OCI-LY3 (cell line): Measurements from ENCODE around the gene SLC25A44.

ENCODE experiments used
- H2AFZ ChIP-seq: fragments of 200-600, 300-600 bp; shearing (Covaris generic); 2 replicates; pipeline ENCODE4 v1.6.0; 2014; ENCODE audit warnings: antibody characterized with exemption, low read depth, low read length
- H3K27ac ChIP-seq: fragments of 200-600, 300-600 bp; sonication (generic); 2 replicates; pipeline ENCODE4 v1.5.1; 2014; ENCODE audit warnings: mild to moderate bottlenecking, low read length, moderate library complexity, mixed read lengths
- H3K27me3 ChIP-seq: fragments of 200-600, 300-600 bp; sonication (generic); 2 replicates; pipeline ENCODE4 v1.6.1; 2014; ENCODE audit warnings: low read depth, low read length, mixed read lengths
- H3K36me3 ChIP-seq: fragments of 200-600, 300-600 bp; sonication (generic); replicated peaks from 2 replicates; pipeline ENCODE3; 2014; ENCODE audit warnings: low read depth, low read length, mixed read lengths
- H3K4me1 ChIP-seq: fragments of 300-600, 200-600 bp; sonication (generic); 2 replicates; pipeline ENCODE4 v1.6.1; 2014; ENCODE audit warnings: low read length, mixed read lengths
- H3K4me2 ChIP-seq: fragments of 200-600, 300-600 bp; sonication (generic); 2 replicates; pipeline ENCODE4 v1.6.1; 2014; ENCODE audit warnings: low read length, mixed read lengths
- H3K4me3 ChIP-seq: fragments of 300-600, 200-600 bp; sonication (generic); 2 replicates; pipeline ENCODE4 v1.5.1; 2014; ENCODE audit warnings: antibody characterized with exemption, mild to moderate bottlenecking, low read length, moderate library complexity
- H3K79me2 ChIP-seq: fragments of 300-600, 200-600 bp; shearing (Covaris generic); 2 replicates; pipeline ENCODE4 v1.6.1; 2014; ENCODE audit warnings: mild to moderate bottlenecking, low read length, mixed read lengths
- H3K9ac ChIP-seq: fragments of 300-600, 200-600 bp; shearing (Covaris generic); 2 replicates; pipeline ENCODE4 v1.6.0; 2014; ENCODE audit warnings: mild to moderate bottlenecking, low read length, moderate library complexity
- H3K9me3 ChIP-seq: fragments of 200-600, 300-600 bp; shearing (Covaris generic); 2 replicates; pipeline ENCODE4 v1.6.1; 2014; ENCODE audit warnings: low read length, mixed read lengths; ENCODE audit not compliant: insufficient read depth
- H4K20me1 ChIP-seq: fragments of 200-600, 300-600 bp; sonication (generic); 2 replicates; pipeline ENCODE4 v1.6.1; 2016; ENCODE audit warnings: low read length, mixed read lengths; ENCODE audit not compliant: insufficient read depth
- CTCF ChIP-seq: fragments of 200-600, 300-600 bp; sonication (generic); IDR thresholded peaks from 2 replicates; pipeline ENCODE4 v1.5.1; 2014; ENCODE audit warnings: antibody characterized with exemption, low read length, low read depth
- EZH2phosphoT487 ChIP-seq: fragments of 200-600 bp; shearing (Covaris generic); IDR thresholded peaks from 2 replicates; pipeline ENCODE4 v1.6.1; 2018; ENCODE audit warnings: antibody characterized with exemption, mixed run types, low read depth

SLC25A44 gene

GRCh38 chr1:156195853-156196252, 1.9 kb downstream of the SLC25A44 start:
- Histone ChIP-seq H3K4me3 (no peak overlapping the region), H3K9me3 (no peaks in the 10 kb centered on the region), H3K4me1 (peaks cover 17% of the 10 kb centered on the region), H3K9ac (no peak overlapping the region), H2AFZ (no peak overlapping the region), H3K4me2 (no peak overlapping the region), H3K36me3 (peaks cover 13% of the 10 kb centered on the region), H3K79me2 (peaks cover 40% of the 10 kb centered on the region), H3K27me3 (no peaks in the 10 kb centered on the region), H3K27ac (no peak overlapping the region), H4K20me1 (no peaks in the 10 kb centered on the region)
- no peak for TF ChIP-seq CTCF
- no peak for TF ChIP-seq EZH2phosphoT487

DNA sequence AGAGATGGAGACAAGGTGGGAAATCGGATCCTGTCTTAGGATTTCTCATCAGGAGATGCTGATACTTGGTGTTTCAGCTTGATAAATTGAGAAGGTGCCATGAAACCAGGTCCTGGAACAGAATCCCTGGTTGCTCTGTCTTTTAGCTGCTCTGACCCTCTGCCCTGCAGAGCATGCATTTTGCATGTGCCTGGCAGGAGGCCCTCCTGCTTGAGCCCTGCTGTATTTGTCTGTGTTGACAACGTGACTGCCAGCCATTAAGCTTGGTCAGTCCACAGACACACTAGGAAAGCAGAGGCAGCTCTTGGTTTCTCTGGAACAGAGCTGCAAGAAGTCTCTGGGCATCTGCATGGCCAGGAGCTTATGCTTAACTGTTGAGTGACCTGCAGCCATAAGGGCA, 2.5 kb downstream of the SLC25A44 start:
- H3K4me3 ChIP-seq, result no peak overlapping the region
- H3K27me3 ChIP-seq, result no peaks in the 10 kb centered on the region
- peaks cover 13% of the 10 kb centered on the region for H3K36me3 ChIP-seq
- H3K79me2 ChIP-seq, result peaks cover 40% of the 10 kb centered on the region
- H3K9ac ChIP-seq, result no peak overlapping the region
- H2AFZ ChIP-seq, result no peak overlapping the region
- H3K27ac ChIP-seq, result no peak overlapping the region
- no peaks in the 10 kb centered on the region for H3K9me3 ChIP-seq
- no peak overlapping the region for H3K4me2 ChIP-seq
- H4K20me1 ChIP-seq, result no peaks in the 10 kb centered on the region
- TF ChIP-seq EZH2phosphoT487, result no peak
- no peak for TF ChIP-seq CTCF
- peaks cover 17% of the 10 kb centered on the region for H3K4me1 ChIP-seq

GRCh38 chr1:156198831-156199349, 5.0 kb downstream of the SLC25A44 start:
- Histone ChIP-seq H3K9me3 (no peaks in the 10 kb centered on the region), H2AFZ (no peak overlapping the region), H3K36me3 (peaks cover 20% of the 10 kb centered on the region), H4K20me1 (no peaks in the 10 kb centered on the region), H3K4me1 (peaks cover 12% of the 10 kb centered on the region), H3K4me3 (no peak overlapping the region), H3K27ac (no peak overlapping the region), H3K4me2 (no peak overlapping the region), H3K79me2 (peaks cover 38% of the 10 kb centered on the region), H3K27me3 (no peaks in the 10 kb centered on the region), H3K9ac (no peak overlapping the region)
- TF ChIP-seq CTCF (no peak), EZH2phosphoT487 (no peak)

DNA sequence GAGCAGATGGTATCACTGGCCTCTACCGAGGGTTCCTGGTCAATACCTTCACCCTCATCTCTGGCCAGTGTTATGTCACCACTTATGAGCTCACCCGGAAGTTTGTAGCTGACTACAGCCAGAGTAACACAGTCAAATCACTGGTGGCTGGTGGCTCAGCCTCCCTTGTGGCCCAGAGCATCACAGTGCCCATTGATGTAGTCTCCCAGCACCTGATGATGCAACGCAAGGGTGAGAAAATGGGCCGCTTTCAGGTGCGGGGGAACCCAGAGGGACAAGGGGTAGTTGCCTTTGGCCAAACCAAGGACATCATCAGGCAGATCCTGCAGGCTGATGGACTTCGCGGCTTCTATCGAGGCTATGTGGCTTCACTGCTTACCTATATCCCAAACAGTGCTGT, 6.1 kb downstream of the SLC25A44 start:
- TF ChIP-seq EZH2phosphoT487 (no peak), CTCF (no peak)

More for the DNA sequence above, 6.1 kb downstream of the SLC25A44 start:
- Histone ChIP-seq H3K79me2 (peaks cover 27% of the 10 kb centered on the region), H2AFZ (no peak overlapping the region), H3K4me1 (peaks cover 6% of the 10 kb centered on the region; the same call in 1 of the 2 replicates), H4K20me1 (no peaks in the 10 kb centered on the region), H3K27me3 (no peaks in the 10 kb centered on the region), H3K4me2 (no peak overlapping the region), H3K9ac (no peak overlapping the region), H3K36me3 (peaks cover 20% of the 10 kb centered on the region), H3K9me3 (no peaks in the 10 kb centered on the region), H3K4me3 (no peak overlapping the region), H3K27ac (no peak overlapping the region)
